ENCODE results near the gene ZNF396. TPM values are rescaled to one million over a fixed set of nuclear protein-coding genes. Genes with fewer than 3 reads are reported as not detected.

Gene ZNF396
- total RNA-seq = 1.6 TPM

DNA sequence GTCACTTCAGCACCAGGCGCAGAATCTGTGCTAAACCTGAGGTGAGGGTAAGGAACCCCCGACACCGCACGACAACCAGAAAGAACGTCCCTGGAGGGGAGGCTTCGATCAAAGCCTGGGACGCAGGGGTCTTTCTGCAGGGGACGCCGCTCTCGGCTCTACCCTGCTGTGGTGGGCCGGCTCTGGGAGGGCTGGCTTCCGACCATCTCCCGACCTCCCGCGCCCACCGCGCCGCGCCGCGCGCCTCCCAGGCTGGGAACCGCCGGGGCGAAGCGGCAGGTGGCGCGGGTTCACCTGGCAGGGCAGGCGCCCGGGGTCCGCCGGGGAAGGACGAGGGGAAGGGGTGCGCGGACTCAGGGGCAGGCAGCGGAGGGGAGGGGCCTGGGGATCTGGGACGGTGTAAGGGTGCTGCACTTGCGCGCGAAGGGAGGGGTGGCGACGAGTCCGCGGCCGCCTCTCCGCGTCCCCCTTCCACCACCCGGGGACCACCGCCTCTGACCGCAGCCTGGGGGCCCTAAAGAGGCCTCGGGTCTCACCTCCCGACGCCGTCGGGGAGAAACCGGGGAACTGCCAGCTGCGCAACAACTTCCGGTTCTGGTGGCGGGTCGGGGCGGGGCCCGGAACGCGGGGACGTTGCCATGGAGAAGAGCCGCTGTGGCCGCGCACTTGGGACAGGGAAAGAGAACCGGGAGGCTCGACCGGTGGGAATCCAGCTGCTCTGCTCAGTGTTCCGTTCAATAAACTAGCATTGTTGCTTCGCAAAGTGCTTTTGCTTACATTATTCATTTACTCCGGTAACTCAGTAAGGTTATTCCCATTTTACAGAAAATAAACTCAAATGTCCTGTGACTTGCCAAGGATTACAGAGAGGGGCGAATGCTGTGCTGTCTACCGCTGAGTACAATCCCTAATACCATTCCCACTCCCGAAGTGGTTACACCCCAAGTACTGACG, at the start of gene ZNF396:
Gene ZNF396, minus strand, starts transcription at position 596 of the 954 bp plus-strand sequence. CDS start 3,045 bp downstream, outside the sequence.
- DNase-seq = peak; percentile 37

DNA sequence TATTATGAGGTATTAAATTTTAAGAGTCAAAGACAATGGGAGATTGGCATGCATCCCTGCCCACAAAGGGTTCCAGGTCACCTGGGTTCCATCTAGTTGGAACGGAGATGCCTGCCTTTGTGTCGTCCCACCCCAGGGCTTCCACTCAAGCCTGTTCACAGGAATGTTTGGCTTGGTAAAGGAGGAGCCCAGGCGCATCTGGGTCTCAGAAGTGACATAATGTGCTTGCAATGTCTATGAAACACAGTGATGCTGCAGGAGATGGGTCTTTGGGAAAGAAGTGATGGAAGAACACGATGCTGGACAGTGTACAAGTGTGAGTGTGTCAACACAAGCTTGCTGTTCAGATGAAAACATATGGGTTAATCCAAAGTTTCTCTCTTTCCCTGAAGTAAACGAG, 49.6 kb upstream of the ZNF396 start:
- no peak for DNase-seq

DNA sequence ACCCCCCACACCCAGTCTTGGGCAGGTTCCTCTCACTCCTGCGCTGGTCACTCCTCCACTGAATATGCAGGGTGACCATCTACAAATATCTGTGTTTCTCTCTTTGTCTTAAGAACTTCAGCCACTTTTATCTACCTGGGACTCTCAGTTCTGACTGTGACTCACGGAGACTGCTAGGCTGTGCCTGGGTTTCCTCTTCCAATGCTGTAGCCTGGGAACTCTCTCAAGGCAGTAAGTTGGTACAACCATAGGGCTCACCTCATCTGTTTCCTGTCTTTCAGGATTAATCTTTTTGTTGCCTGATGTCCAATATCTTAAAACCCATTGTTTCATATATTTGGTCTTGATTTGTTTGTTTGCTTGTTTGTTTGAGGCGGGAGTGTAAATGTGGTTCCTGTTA, 47.2 kb upstream of the ZNF396 start:
- no peak for DNase-seq

DNA sequence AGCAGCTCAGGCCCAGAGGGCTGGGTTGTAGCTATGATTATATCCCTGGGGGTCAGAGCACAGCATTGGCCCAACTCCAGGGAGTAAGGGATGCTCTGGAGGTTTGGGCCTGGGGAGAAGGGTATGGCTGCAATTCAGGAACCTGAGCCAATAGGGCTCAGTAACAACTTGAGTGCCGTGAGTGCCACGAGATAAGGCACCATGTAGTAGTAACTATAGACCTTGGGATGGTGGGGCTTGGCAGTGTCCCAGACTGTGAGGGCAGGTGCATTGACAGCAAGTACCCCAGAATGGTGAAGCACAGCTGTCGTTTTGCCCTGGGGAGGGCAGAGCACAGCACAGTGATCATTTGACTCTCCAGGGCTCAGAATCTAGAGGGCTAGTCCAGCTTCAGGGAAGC, 45.1 kb upstream of the ZNF396 start:
- no peak for DNase-seq

DNA sequence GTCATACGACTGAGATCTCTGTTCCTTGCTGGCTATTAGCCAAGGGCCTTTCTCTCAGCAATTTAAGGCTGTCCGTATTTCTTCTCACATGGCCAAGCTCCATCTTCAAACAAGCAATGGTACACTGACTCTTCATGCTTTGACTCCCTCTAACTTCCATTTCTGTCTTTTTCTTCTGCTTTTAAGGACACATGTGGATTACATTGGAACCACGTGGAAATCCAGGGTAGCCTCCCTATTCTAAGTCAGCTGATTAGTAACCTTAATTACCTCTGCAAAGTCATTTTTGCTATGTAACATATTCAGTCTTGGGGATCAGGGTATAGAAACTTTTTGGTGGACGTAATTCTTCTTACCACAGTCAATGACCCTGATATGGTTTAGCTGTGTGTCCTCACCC, 41.5 kb upstream of the ZNF396 start:
- no peak for DNase-seq

DNA sequence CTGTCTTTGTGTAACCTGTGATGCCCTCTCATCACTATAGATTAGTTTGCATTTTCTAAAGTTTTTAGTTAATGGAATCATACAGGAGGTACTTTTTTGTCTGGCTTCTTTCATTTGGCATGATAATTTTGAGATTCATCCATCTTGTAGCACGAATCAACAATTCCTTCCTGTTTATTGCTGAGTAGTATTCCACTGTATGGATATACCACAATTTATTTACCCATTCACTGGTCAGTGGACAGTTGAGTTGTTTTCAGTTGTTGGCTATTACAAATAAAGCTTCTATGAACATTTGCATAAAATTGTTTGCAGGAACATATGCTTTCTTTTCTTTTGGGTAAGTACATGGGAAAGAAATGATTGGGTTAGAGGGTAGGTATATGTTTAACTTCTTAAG, 40.1 kb upstream of the ZNF396 start:
- no peak for DNase-seq

DNA sequence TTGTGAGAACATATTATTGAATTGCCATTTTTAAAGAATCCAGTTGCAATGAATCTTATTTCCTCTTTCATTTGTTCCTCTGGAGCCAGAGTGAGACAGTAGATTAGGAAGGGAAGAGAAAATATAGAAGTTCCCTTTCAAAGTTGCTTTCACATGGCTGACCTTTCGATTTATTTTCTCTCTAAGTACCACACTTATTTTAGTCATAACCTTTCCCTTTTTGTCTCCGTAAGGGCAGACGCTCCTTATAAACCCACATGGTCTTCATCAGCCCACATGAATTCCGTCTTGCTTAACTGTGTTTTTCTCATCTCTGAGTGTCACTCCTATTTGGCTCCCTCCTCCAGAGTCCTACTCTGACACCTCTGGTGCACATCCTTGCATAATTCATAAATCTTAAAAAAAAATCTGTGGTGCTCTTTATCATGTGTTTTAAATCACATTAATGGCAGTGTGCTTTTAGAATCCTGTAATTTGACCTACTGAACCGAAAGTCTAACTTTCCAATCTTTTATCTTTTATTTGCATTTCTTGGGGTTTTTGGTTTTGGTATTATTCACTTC, 38.5 kb upstream of the ZNF396 start:
- DNase-seq = no peak

DNA sequence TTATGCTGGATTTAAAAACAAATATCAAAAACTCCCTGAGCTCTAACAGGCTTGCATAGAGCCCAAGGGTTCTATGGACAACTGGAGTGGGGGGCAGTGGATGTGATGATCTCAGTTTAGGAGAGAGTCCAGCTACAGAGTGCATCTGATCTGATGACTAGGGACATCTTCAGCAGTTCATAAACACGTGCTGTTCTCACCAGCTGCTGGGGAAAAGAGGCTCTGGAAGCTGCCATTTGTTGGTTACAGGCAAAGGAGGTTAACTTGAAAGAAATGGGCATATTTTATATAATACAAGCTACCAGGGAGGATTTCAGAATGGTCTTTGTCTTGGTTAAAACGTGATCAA, 36.0 kb upstream of the ZNF396 start:
- no peak for DNase-seq

DNA sequence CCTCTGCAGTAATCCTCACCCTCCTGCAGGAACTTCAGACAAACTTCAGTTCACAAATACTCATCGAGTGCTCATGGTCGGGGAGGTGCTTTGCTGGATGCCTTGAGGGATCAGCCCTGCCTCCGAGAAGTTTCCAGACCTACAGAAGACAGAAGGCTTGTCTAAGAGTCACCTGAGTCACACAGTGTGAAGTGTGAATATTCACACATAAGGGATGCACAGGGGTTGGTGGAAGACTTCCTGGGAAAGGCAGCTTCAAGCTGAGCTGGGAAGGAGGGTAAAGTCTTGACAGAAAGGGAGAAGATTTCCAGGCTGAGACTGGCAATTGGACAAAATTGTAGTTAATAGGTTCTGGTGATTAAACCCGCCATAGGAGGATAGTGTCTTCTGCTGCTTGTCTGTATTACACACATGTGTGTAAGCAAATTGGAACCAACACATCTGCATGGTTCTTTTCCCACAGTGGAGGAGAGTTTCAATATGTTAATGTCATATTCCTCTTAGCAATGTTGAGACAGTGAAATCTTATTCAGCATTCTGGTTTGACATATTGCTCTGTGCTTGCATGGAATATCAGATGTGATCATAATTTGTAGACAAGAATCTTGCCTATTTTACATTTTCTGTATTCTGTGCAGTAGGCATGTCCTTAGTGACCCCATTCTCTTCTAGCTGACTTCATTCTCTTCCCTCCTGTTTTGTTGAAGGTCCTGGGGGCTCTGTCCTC, 34.7 kb upstream of the ZNF396 start:
- DNase-seq = no peak

DNA sequence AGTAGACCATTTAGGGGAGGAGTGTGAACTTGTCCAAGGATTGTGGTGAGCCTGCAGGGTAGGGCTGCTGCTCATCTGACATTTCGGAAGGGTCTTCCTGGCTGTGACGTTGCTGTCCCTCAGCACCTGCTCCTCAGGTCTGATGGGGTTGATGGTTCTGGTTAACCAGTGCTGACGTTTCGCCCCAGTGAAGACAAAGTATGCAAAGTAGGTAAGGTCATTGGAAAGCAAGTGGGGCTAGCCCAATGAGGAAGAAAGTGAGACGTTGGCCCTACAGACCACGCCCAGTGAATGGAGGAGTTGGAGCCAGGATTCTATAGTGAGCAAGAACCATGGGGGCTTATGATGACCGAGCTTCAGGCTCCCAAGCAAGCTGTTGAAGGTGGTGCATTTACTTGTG, 33.4 kb upstream of the ZNF396 start:
- DNase-seq = no peak

DNA sequence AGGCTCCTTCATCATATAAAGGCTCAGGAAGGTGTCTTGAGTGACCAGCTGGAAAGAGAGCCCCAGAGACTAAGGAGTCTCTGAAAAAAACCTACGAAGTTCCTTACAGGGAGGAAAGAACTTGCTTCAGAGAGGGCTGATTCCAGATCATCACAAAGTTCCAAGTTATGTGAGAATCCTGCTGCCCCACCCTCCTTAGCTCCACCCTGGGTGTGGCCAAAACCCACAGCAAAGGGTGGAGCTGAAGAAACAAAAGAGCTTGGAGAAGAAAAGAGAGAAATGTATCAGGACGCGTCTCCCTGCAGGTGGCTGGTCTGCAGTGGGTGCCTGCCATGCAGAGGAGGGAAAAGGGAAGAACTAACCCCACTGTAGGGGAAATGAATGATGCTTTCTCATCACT, 32.8 kb upstream of the ZNF396 start:
- DNase-seq = no peak

DNA sequence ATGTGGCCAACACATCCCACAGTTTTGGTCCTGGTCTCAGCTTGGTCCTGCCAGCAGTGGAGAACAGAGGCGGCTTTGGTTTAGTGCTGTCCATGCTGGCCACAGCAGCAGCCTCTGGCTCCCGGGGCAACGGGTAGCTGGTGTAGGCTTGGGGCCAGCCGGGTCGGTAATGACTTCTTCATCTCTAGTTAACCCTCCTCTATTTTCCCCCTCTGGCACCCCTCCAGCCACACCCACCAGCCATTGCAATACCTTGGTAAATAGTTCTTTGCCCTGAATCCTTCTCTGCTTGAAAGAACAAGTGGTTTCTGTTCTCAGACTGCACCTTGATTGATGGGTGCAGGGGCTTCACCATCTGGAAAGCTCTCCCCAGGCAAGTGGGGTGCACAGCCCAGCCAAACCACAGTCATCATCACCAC, 31.7 kb upstream of the ZNF396 start:
- DNase-seq = no peak

DNA sequence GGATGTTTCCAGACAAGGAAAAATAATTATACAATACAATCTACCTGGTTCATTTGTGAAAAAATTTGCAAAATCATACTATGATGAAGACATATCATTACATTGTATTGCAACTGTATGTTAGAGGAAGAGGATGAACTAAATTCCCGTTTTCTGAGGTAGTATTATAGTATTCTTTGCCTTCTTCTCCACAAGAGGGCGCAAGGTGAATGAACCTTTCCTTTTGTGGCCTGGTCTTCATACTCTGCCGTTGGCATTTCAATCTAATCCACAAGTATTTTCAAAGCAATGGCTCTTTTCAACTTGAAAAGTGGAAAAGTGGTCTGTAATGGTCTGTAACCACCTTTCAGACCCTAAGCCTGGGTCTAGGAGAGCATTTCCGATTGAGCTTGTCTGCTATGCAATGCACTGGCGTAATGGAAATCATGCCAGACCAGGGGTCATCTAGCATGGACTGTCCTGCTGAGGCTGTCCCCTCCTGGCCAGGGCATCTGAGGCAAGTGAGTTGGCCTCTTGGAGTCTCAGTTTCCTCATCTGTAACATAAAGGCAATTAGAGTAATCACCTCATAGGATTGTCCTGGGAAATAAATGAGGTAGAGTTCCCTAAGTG, 30.8 kb upstream of the ZNF396 start:
- DNase-seq = peak; percentile 47

DNA sequence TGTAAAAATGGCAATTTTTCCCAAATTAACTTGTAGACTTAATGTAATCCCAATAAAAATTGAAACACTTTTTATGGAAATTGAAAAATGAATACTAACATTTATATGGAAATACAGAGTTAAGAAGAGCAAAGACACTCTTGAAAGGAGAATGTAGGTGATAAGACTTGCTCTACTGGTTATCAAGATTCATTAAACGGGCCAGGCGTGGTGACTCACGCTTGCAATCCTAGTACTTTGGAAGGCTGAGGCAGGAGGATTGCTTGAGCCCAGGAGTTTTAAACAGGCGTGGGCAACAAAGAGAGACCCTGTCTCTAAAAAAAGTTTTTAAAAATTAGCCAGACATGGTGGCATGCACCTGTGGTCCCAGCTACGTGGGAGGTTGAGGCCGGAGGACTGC, 29.5 kb upstream of the ZNF396 start:
- DNase-seq = no peak

DNA sequence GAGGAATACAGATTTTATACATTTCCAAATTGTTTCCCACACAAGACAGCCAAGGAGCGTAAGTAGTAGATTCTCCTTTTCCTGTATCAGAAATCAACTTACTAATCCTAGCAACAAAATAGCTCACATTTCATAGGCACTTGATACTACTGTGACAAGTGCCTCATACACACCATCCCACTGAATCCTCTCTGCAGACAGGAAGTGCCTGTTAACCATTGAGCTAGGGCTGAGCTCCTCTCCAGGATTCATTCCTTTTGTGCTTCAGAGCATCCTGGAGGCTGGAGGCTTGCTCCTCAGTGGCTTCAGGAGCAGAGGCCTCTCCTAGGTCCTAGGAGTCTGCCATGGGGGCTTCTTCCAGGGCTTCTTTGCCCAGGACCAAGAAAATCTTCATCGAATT, 20.8 kb upstream of the ZNF396 start:
- no peak for DNase-seq

DNA sequence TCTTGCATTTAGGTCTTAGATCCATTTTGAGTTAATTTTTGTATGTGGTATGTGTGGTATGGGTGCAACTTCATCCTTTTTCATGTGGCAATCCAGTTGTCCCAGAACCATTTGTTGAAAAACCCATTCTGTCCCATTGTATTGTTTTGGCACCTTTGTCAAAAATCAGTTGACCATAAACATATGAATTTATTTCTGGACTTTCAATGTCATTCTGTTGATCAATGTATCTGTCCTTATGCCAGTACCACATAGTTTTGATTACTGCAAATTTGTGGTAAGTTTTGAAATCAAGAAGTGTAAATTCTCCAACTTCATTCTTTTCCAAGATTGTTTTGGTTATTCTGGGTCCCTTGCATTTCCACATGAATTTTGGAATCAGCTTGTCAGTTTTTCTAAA, 16.6 kb upstream of the ZNF396 start:
- DNase-seq = no peak

DNA sequence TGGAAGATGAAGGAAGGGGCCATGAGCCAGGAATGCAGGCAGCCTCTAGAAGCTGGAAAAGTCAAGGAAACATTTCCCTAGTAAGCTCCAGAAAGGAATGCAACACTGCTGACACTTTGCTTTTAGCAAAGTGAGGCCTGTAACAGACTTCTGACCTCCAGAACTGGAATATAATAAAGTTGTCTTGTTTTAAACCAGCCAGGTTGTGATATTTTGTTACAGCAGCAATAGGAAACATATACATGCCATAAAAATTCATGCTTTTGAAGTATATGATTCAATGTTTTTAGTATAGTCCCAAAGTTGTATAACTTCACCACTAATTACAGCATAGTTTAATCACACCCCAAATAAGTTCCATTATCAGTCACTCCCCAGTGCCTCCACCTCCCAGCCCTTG, 15.2 kb upstream of the ZNF396 start:
- no peak for DNase-seq

DNA sequence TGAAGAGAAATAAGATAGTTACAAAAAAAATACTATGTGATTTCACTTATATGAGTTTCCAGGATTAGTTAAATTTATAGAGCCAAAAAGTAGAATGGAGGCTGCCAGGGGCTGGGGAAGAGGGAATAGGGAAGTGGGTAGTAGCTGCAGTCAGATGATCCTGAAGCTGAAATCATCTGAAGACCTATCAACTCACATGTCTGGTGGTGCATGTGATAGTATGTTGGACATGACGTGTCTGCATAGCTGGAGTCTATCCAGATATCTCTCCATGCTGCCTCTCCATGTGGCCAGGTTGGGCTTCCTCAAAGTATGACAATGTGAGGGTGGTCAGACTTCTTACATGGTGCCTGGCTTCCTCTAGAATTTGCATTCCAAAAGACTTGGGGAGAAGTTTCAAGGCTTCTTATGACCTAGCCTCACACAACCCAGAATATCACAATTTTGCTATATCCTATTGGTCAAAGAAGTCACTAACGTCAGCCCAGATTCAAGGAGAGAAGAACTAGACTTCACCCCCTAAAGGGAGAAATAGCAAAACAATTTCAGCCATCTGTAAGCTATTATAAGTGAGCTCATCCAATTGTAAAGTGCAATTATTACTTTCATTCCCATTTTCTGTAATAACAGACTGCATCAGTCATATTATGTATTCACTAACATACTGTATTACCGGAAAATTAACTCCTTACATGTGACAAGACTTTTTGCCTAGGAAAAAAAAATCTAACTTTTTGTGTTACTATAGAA, 14.0 kb upstream of the ZNF396 start:
- peak; percentile 30 for DNase-seq

DNA sequence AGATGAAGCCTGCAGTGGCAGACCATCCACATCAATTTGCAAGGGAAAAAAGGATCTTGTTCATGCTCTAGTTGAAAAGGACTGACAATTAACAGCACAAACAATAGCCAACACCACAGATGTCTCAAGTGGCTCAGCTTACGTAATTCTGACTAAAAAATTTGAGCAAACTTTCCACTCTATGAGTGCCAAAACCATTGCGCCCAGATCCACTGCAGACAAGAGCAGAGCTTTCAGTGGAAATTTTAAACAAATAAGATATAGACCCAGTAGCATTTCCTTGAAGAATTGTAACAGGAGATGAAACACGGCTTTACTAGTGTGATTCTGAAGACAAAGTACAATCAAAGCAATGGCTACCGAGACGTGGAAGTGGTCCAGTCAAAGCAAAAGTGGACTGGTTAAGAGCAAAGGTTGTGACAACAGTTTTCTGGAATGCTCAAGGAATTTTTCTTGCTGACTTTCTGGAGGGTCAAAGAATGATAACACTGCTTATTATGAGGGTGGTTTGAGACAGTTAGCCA, 12.0 kb upstream of the ZNF396 start:
- DNase-seq = peak; percentile 7

DNA sequence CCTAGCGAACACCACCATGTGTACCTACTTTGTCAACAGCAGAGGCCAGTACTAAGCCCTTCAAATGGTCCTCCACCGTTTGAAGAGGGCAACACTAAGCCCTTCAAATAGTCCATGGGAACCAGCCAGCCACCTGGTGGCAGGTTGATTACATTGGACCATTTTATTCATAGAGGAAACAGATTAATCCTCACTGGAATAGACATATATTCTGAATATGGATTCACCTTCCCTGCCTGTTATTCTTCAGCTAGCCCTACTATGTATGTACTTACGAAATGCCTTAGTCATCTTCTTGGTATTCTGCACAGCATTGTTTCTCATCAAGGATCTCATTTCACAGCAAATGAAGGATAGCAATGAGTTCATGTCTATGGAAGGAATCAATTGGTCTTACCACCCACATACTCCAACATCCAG, 10.0 kb upstream of the ZNF396 start:
- DNase-seq = no peak

DNA sequence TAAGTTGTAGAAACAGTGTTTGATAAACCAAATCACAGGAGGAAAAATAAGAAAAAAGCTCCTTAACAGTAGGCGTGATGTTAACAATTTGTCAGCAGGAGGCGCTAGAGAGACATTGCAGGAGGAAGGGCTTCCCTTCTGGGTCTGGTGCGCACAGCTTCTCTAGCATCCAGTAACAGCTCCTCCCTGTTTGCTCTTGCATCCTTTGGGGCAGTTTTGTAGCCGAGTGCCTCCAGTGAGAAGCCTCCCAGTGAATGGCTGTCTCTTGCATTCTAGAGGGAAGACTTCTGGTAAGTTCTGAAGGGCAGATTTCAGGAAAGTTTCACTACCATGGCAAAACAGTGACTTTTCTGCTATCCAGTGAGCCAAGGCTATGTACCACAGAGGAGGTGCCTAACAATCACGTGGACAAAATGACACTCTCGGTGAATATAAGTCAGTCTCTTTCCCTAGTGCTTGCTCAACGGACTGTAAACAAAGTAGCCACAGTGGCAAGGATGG, 9.5 kb upstream of the ZNF396 start:
- DNase-seq = peak; percentile 42

DNA sequence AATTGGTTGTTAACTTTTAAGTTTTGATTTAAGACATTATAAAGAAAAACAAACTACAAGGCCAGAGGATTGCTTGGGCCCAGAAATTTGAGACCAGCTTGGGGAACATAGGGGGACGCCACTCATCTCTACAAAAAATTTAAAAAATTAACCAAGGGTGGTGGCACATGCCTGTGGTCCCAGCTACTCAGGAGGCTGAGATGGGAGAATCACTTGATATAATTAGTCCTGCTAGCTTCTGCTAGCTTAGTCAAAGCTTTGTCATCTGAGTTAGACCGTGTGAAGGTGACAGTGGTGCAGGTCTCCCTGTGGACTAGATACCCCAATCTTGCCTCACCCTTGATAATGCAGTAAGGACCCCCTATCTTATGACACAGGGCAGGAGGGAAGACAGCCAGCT, 6.0 kb upstream of the ZNF396 start:
- DNase-seq = no peak
